GM10266 (cell line): Measurements from ENCODE around the gene RAB33B.
"Not testable (repeated sequence)": the region's sequence is repeated elsewhere in the genome, so short reads cannot be mapped to it uniquely, and the experiment has no call there.

Experiments used
- DNase-seq: peaks from one replicate; pipeline ENCODE4 v3.0.0; 2012; ENCODE audit errors: extremely low spot score
- CTCF ChIP-seq: IDR thresholded peaks from 2 replicates; pipeline ENCODE4 v1.5.1; 2012; ENCODE audit warnings: mild to moderate bottlenecking, low read depth; ENCODE audit not compliant: control insufficient read depth, insufficient read depth; ENCODE audit errors: missing control alignments

Gene RAB33B

GRCh38 chr4:139454111-139455045 lies at the start of gene RAB33B:
TSS of gene RAB33B (plus strand) at chr4:139454121. CDS start at chr4:139454196, 75 bp downstream.
- no peak for DNase-seq
- peak; percentile 4 for TF ChIP-seq CTCF

GRCh38 chr4:139410312-139410711 lies 43.6 kb upstream of the RAB33B start:
- TF ChIP-seq CTCF: no peak

GRCh38 chr4:139414671-139415210 lies 39.2 kb upstream of the RAB33B start:
- not testable (repeated sequence) for DNase-seq

More at GRCh38 chr4:139410312-139410711, 43.6 kb upstream of the RAB33B start:
- DNase-seq: no peak

- TF ChIP-seq CTCF: peak; percentile 57
- no peak for DNase-seq
Measured at GRCh38 chr4:139416073-139416673, 37.7 kb upstream of the RAB33B start.

- no peak for DNase-seq
- no peak for TF ChIP-seq CTCF
Measured at GRCh38 chr4:139419388-139419914, 34.5 kb upstream of the RAB33B start.

GRCh38 chr4:139420652-139421051 lies 33.3 kb upstream of the RAB33B start:
- no peak for TF ChIP-seq CTCF
- DNase-seq: no peak

- no peak for TF ChIP-seq CTCF
- no peak for DNase-seq
Measured at GRCh38 chr4:139436122-139436521, 17.8 kb upstream of the RAB33B start.
